Stimulated activated CD4-positive, alpha-beta T cell treated with anti-CD3 and anti-CD28 coated beads, Interleukin-12 subunit alpha, Interleukin-12 subunit beta, amount 100 ng/mL, for 48 hours (primary cell): ENCODE results near the gene ACYP1.
"Not testable (repeated sequence)": the region's sequence is repeated elsewhere in the genome, so short reads cannot be mapped to it uniquely, and the experiment has no call there.

Experiments used
- DNase-seq, 3 donors: peaks; one replicate each; pipeline ENCODE4 v3.0.0-alpha.2; 2020; ENCODE audit warnings: low read depth in 2 of 3, low spot score in 1 of 3

ACYP1 gene

GRCh38 chr14:75068294-75069120 is 4.7 kb upstream of the ACYP1 start:
- no peak for DNase-seq

- DNase-seq, result not testable (repeated sequence)
Observed at GRCh38 chr14:75067765-75068164, 3.9 kb upstream of the ACYP1 start.

GRCh38 chr14:75067212-75067611 is 3.4 kb upstream of the ACYP1 start:
- DNase-seq, result no peak

- DNase-seq, result no peak
Observed at GRCh38 chr14:75066691-75067090, 2.9 kb upstream of the ACYP1 start.

- no peak for DNase-seq
Observed at GRCh38 chr14:75064205-75064567, 362 bp upstream of the ACYP1 start.

- DNase-seq, result no peak
Observed at GRCh38 chr14:75063013-75063412, 811 bp downstream of the ACYP1 start.

- DNase-seq, result no peak
Observed at GRCh38 chr14:75060420-75060819, 3.4 kb downstream of the ACYP1 start.

GRCh38 chr14:75059642-75060041 is 4.2 kb downstream of the ACYP1 start:
- DNase-seq, result no peak

GRCh38 chr14:75054421-75054820 is 9.4 kb downstream of the ACYP1 start:
- no peak for DNase-seq

GRCh38 chr14:75053396-75054291 is 10.2 kb downstream of the ACYP1 start:
- no peak for DNase-seq

GRCh38 chr14:75051556-75051899 is 12.3 kb downstream of the ACYP1 start:
- no peak for DNase-seq

GRCh38 chr14:75050852-75051555 is 12.8 kb downstream of the ACYP1 start, which contains the start of gene MLH3:
Gene MLH3 (minus strand): TSS chr14:75051467. CDS start chr14:75049655, 1,812 bp downstream.
- DNase-seq, result peak; percentile 56 to 74 (median 58)

GRCh38 chr14:75049731-75050201 is 14.1 kb downstream of the ACYP1 start:
- no peak for DNase-seq

- DNase-seq, result no peak
Observed at GRCh38 chr14:75049136-75049535, 14.7 kb downstream of the ACYP1 start.

- no peak for DNase-seq
Observed at GRCh38 chr14:75048101-75048500, 15.7 kb downstream of the ACYP1 start.

GRCh38 chr14:75047506-75047905 is 16.3 kb downstream of the ACYP1 start:
- DNase-seq, result no peak

GRCh38 chr14:75046899-75047298 is 16.9 kb downstream of the ACYP1 start:
- DNase-seq, result no peak

GRCh38 chr14:75046275-75046674 is 17.5 kb downstream of the ACYP1 start:
- DNase-seq, result no peak

GRCh38 chr14:75044752-75045151 is 19.1 kb downstream of the ACYP1 start:
- DNase-seq, result no peak

- no peak for DNase-seq
Observed at GRCh38 chr14:75044322-75044721, 19.5 kb downstream of the ACYP1 start.

- DNase-seq, result no peak
Observed at GRCh38 chr14:75042035-75042434, 21.8 kb downstream of the ACYP1 start.
